BJ (cell line): ENCODE results near the gene BRD4. TPM values are rescaled to one million over a fixed set of nuclear protein-coding genes. Genes with fewer than 3 reads are reported as not detected.

Experiments used
- CTCF ChIA-PET: fragments of 350-600 bp; formaldehyde crosslinking; extraction: SDS; loops from one replicate; lab custom pipeline; 2021; ENCODE audit warnings: antibody characterized with exemption, inconsistent platforms; lab: Yijun Ruan, JAX
- POLR2A ChIA-PET: fragments of 300-600 bp; sonication (Branson Sonifier 250); formaldehyde crosslinking; extraction: SDS; loops from one replicate; lab custom pipeline; 2021; ENCODE audit warnings: antibody characterized with exemption; lab: Charles Lee
- DNase-seq: peaks from one replicate; pipeline ENCODE4 v3.0.0-alpha.2; 2011; ENCODE audit warnings: low read depth
- H3K27me3 ChIP-seq: 2 replicates; pipeline ENCODE4 v1.6.0; 2011; ENCODE audit warnings: low read length; ENCODE audit not compliant: control insufficient read depth, insufficient read depth
- H3K36me3 ChIP-seq: 2 replicates; pipeline ENCODE4 v1.5.1; 2011; ENCODE audit warnings: low read length; ENCODE audit not compliant: control insufficient read depth, insufficient read depth
- H3K4me3 ChIP-seq: 2 replicates; pipeline ENCODE4 v1.5.1; 2011; ENCODE audit warnings: low read depth, mild to moderate bottlenecking, control low read depth, low read length
- polyA plus RNA-seq: library from polyadenylated mRNA; depleted of rRNA; stranded (reverse); fragments of >200 nt; gene quantifications from 2 replicates; pipeline ENCODE4 v1.2.3, GENCODE V29; 2011
- TF ChIP-seq, protein P1 (sequence below): IDR thresholded peaks from 2 replicates; pipeline ENCODE4 v1.5.1; 2011; ENCODE audit warnings: low read depth, mild to moderate bottlenecking, control low read depth, inconsistent platforms, low read length, moderate library complexity; ENCODE audit not compliant: insufficient read depth

Gene BRD4
- polyA plus RNA-seq, 1 experiment, result 9.5 TPM

DNA sequence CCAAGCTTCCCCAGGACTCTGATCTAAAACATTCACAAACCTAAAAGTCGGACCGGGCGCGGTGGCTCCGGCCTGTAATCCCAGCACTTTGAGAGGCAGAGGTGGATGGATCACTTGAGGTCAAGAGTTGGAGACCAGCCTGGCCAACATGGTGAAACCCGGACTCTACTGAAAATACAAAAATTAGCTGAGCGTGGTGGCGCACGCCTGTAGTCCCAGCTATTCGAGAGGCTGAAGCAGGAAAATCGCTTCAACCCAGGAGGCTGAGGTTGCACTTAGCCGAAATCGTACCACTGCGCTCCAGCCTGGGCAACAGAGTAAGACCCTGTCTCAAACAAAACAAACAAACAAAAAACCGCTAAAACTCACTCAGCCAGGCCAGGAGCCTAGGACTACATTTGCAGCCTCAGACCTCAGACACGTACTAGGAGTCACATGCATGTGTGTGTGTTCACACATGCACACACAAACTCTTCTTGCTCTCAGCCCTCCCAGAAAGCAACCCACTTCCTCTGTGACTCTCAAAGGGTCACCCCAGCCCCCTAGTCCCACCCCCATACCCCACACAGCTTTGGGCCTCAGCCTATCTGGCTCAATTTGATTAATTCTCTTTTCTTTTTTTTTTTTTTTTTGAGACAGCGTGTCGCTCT lies 130.8 kb downstream of the BRD4 start:
- DNase-seq, result no peak
- H3K27me3 ChIP-seq, result no peaks in the 10 kb centered on the region
- CTCF ChIA-PET, result no interaction called here
- peak overlapping the region; percentile 90 for H3K4me3 ChIP-seq
- TF ChIP-seq, protein P1, sequence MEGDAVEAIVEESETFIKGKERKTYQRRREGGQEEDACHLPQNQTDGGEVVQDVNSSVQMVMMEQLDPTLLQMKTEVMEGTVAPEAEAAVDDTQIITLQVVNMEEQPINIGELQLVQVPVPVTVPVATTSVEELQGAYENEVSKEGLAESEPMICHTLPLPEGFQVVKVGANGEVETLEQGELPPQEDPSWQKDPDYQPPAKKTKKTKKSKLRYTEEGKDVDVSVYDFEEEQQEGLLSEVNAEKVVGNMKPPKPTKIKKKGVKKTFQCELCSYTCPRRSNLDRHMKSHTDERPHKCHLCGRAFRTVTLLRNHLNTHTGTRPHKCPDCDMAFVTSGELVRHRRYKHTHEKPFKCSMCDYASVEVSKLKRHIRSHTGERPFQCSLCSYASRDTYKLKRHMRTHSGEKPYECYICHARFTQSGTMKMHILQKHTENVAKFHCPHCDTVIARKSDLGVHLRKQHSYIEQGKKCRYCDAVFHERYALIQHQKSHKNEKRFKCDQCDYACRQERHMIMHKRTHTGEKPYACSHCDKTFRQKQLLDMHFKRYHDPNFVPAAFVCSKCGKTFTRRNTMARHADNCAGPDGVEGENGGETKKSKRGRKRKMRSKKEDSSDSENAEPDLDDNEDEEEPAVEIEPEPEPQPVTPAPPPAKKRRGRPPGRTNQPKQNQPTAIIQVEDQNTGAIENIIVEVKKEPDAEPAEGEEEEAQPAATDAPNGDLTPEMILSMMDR, result no peak
- POLR2A ChIA-PET, result no interaction called here
- no peaks in the 10 kb centered on the region; the same call in 1 of the 2 replicates for H3K36me3 ChIP-seq

DNA sequence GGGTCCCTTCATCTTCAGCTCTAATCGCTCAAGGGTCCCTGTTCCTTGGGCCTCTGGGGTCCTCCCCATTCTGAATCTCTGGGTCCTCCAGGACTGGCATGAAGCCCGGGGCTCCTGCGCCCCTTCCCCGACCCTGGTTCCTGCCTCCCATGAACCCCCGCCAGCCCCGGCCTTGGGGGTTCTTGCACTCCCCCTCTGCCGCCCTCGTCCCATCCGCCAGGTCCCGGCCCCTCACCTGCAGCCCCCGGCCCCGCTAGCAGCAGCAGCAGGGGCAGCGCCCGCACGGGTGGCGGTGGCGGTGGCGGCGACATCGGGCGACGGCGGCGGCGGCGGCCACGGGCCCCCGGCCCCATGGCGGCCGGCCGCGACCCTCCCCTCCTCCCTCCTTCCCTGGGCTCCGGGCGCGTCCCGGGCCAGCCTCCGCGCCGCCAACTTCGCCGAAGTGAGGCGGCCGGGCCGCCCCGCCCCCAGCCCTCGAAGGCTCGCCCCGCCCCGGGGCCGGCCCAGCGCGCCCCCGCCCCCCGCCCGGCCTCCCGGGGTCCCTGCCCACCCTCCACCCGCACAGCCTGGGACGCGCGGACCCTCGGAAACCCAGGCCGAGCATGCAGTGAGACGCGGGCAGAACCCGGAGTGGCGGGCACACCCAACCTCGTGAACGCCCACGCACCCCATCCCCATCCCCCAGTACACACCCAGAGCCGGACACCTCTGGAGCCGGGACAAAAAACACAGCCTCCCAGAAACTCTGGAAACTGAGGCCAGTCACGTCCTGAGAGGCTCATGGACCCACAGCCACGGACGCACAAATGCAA lies 131.6 kb downstream of the BRD4 start, which contains the start of gene NOTCH3:
NOTCH3 (minus strand) TSS at position 443 of the 812 bp plus-strand sequence; CDS start at position 353, 90 bp downstream.
- Histone ChIP-seq H3K4me3 (peak within 1 kb of the TSS; percentile 90), H3K27me3 (no peaks in the 10 kb centered on the region), H3K36me3 (no peaks in the 10 kb centered on the region; the same call in 1 of the 2 replicates)
- ChIA-PET CTCF (interaction anchor here (0.6 to 0.9 kb wide), 2 partner anchors 51 to 295 kb away, joined by 3 read pairs; no protein-coding TSS in a partner anchor), POLR2A (no interaction called here)
- TF ChIP-seq, protein P1, result no peak
- no peak for DNase-seq

DNA sequence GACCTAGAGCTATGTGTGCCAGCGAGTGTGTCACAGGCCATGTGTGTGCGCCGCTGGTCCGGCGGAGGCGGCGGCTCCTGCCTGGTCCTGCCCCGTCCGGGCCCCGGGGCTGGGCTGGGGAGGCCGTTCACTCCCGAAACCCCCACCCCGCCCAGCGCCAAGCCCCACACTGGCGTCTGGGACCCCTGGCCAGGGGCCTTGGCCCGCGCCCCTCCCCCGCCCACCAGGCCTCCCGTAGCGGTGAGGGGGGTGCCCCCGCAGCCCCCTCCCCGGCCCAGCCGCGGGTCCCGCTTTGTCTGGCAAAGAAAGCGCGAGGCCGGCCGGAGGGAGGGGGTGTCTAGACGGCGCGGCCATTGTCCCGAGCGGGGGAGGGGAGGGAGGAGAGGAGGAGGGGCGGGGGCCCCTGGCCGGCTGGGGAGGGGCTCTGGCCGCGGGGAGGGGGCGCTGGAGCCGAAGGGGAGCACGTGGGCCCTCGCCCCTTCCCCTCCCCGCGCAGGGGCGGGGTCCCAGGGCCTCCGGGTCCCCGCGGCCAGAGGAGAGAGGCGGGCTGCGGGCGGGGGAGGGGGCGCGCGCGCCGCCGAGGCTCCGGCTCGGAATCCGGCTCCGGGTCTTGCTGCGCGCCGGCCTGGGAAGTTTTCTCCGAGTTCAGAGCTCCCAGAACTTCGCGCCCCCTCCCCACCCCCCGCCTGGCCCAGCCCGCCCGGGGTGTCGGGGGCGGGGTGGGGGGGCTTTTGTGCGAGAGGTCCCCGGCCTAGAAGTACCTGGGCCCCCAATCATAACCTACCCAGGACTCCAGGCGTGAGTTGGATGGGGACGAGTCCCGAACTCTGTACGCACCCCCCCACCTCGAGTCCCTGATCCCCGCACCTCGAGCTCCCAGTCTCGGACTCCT lies 132.4 kb downstream of the BRD4 start:
- CTCF ChIA-PET, result interaction anchor here (0.5 to 1.7 kb wide), 5 partner anchors 52 to 350 kb away, joined by 3 to 7 read pairs (median 3); no protein-coding TSS in a partner anchor
- no peaks in the 10 kb centered on the region; the same call in 1 of the 2 replicates for H3K36me3 ChIP-seq
- H3K4me3 ChIP-seq, result peak overlapping the region; percentile 90
- POLR2A ChIA-PET, result interaction anchor here (0.6 kb wide), 3 partner anchors 179 to 766 kb away, joined by 3 to 4 read pairs (median 4); no protein-coding TSS in a partner anchor
- H3K27me3 ChIP-seq, result no peaks in the 10 kb centered on the region
- TF ChIP-seq, protein P1, result no peak
- no peak for DNase-seq

DNA sequence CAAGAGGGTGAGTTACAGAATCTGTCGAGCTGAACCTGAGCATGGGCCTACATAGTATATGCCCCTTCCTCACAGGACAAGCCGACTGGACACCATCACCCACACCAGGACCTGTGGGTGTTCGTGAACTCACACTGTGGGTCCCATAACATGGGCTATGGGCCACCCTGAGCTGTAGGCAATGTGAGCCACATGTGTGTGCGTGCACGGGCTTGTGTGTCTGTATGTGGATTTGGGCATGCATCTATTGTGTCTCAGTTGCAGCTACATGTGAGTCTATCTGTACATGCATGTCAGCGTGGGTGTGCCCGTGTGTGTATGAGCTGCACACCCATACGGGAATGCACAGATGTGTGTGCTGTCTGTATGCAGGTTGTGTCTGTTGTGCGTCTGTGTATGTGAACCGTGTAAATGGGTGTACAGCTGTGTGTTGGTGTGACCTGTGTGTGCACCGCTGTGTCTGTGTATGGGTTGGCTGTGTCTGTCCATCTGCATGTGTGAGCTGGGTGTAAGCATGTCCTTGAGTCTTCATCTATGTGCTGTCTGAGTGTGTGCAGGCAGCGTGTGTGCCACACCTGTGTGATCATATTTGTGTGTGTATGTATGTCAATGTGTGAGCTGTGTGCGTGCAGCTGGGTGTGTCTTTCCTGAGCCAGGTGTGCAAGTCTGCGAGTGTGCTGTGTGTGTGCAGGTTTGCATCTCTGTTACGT lies 133.2 kb downstream of the BRD4 start:
- Histone ChIP-seq H3K27me3 (no peaks in the 10 kb centered on the region), H3K36me3 (peaks cover 1% of the 10 kb centered on the region; the same call in 1 of the 2 replicates), H3K4me3 (peak overlapping the region; percentile 90)
- POLR2A ChIA-PET, result no interaction called here
- no peak for DNase-seq
- TF ChIP-seq, protein P1, result no peak
- CTCF ChIA-PET, result interaction anchor here (0.5 to 1.7 kb wide), 4 partner anchors 9 to 351 kb away, joined by 3 to 7 read pairs (median 4); no protein-coding TSS in a partner anchor
